Aorta (tissue), 5 donors: ENCODE results near the gene PTPRA. TPM values are rescaled to one million over a fixed set of nuclear protein-coding genes. Genes with fewer than 3 reads are reported as not detected.
"Not testable (repeated sequence)": the region's sequence is repeated elsewhere in the genome, so short reads cannot be mapped to it uniquely, and the experiment has no call there.

Experiments
- ATAC-seq: fragments of 200-7000 bp; cut with Tn5 transposase; one replicate; pipeline ENCODE4 v1.9.1; 2022; ENCODE audit warnings: moderate library complexity; ENCODE audit not compliant: low FRiP score
- DNase-seq, 2 donors: peaks; one replicate each; pipeline ENCODE4 v3.0.0-alpha.2; 2020
- H3K27ac ChIP-seq, 2 donors: one replicate each; pipeline ENCODE4 v1.5.1; 2013; ENCODE audit warnings: low read length in 2 of 2, mild to moderate bottlenecking in 2 of 2, moderate library complexity in 2 of 2, control low read depth in 1 of 2, inconsistent platforms in 1 of 2, low read depth in 1 of 2
- H3K27me3 ChIP-seq, 2 donors: one replicate each; pipeline ENCODE4 v1.6.1; 2013; ENCODE audit warnings: control low read depth in 1 of 2, low read length in 1 of 2, mild to moderate bottlenecking in 1 of 2, moderate library complexity in 1 of 2; ENCODE audit not compliant: insufficient read depth in 2 of 2, control insufficient read depth in 1 of 2
- H3K36me3 ChIP-seq, 2 donors: one replicate each; pipeline ENCODE4 v1.6.1; 2013; ENCODE audit warnings: control low read depth in 1 of 2, low read length in 1 of 2, mild to moderate bottlenecking in 1 of 2; ENCODE audit not compliant: insufficient read depth in 2 of 2, control insufficient read depth in 1 of 2
- H3K4me1 ChIP-seq, 2 donors: one replicate each; pipeline ENCODE4 v1.6.1; 2013; ENCODE audit warnings: low read length in 2 of 2, control low read depth in 1 of 2, mild to moderate bottlenecking in 1 of 2, moderate library complexity in 1 of 2; ENCODE audit not compliant: insufficient read depth in 2 of 2, control insufficient read depth in 1 of 2
- H3K4me3 ChIP-seq, 2 donors: one replicate each; pipeline ENCODE4 v1.5.1; 2013; ENCODE audit warnings: low read length in 2 of 2, control low read depth in 1 of 2, mild to moderate bottlenecking in 1 of 2
- H3K9me3 ChIP-seq: one replicate; pipeline ENCODE4 v1.6.1; 2013; ENCODE audit warnings: mild to moderate bottlenecking, low read length; ENCODE audit not compliant: control insufficient read depth
- WGBS, 2 donors: extraction: QIAGEN DNeasy Blood & Tissue Kit; methylation state at CpG; one replicate each; pipeline ENCODE4 v1.1.7; 2013; 5-methylcytosine and 5-hydroxymethylcytosine counted together
- intact Hi-C, 2 donors: fragments of 100-400 bp; cut with DNase I; formaldehyde crosslinking; loops; one replicate each; pipeline versions ENCODE4 v1.14.2 to v1.15.0; 2022
- polyA plus RNA-seq, 2 donors: library from polyadenylated mRNA; stranded (reverse); fragments of 200-250 nt; gene quantifications; one replicate each; pipeline ENCODE4 v1.2.3, GENCODE V29; 2013
- total RNA-seq, 2 donors: library from RNA; stranded (reverse); fragmentation: NEBNext Ultra II Directional; extraction: Animal tissue kit (Norgen Biotek cat#: 25700); gene quantifications; one replicate each; pipeline ENCODE4 v1.2.1, GENCODE V29; 2021
- donor health status: healthy with polysubstance abuse.
- donor health status: Bipolar disorder and iron deficiency.
- donor health status: DM: no; HTN: no; CAD: no.
- donor health status: DM: no; HTN: no; CAD: no.
- donor health status: DM: yes; HTN: yes; CAD: no.

The PTPRA gene
- total and polyA plus RNA-seq, 4 donors, result 15.9 to 69.7 (median 49.4) TPM

GRCh38 chr20:3068075-3068474 lies 194.8 kb downstream of the PTPRA start:
- WGBS, 2 donors, result 69 to 75% methylated on average over 8 of the region's 8 CpGs
- DNase-seq (peak in 1 of 2 donors; percentile 44), ATAC-seq (no peak)
- H3K36me3 ChIP-seq, result no peaks in the 10 kb centered on the region
- no peak overlapping the region for H3K27ac ChIP-seq
- H3K4me1 ChIP-seq, result no peaks in the 10 kb centered on the region
- H3K27me3 ChIP-seq, result no peaks in the 10 kb centered on the region
- H3K9me3 ChIP-seq, result no peaks in the 10 kb centered on the region
- H3K4me3 ChIP-seq, result no peak overlapping the region
- intact Hi-C loops, result no loop called here

- no peak overlapping the region for H3K27ac ChIP-seq
- no peaks in the 10 kb centered on the region for H3K27me3 ChIP-seq
- H3K36me3 ChIP-seq, result no peaks in the 10 kb centered on the region
- H3K4me3 ChIP-seq, result no peak overlapping the region
- no peaks in the 10 kb centered on the region for H3K9me3 ChIP-seq
- DNase-seq, result peak in 1 of 2 donors; percentile 63
- ATAC-seq, result no peak
- WGBS, 2 donors, result 90 to 91% methylated on average over 8 of the region's 8 CpGs
- intact Hi-C loops, result no loop called here
- H3K4me1 ChIP-seq, result no peaks in the 10 kb centered on the region
These were observed 196.0 kb downstream of the PTPRA start for GRCh38 chr20:3068986-3069900.

GRCh38 chr20:3070725-3071124 lies 197.4 kb downstream of the PTPRA start:
- Histone ChIP-seq H3K27me3 (no peaks in the 10 kb centered on the region), H3K27ac (no peak overlapping the region), H3K9me3 (no peaks in the 10 kb centered on the region), H3K4me3 (no peak overlapping the region), H3K4me1 (no peaks in the 10 kb centered on the region), H3K36me3 (no peaks in the 10 kb centered on the region)
- peak in 1 of 2 donors; percentile 9 for DNase-seq
- ATAC-seq, result no peak
- intact Hi-C loops, result no loop called here
- WGBS, 2 donors, result 93 to 95% methylated on average over 4 of the region's 4 CpGs

- DNase-seq, result no peak
- H3K9me3 ChIP-seq, result no peaks in the 10 kb centered on the region
- no peaks in the 10 kb centered on the region for H3K36me3 ChIP-seq
- 81 to 84% methylated on average over 15 to 16 of the region's 16 CpGs for WGBS, 2 donors
- no peak overlapping the region for H3K27ac ChIP-seq
- H3K27me3 ChIP-seq, result no peaks in the 10 kb centered on the region
- ATAC-seq, result peak; percentile 15
- intact Hi-C loops, result no loop called here
- no peak overlapping the region for H3K4me3 ChIP-seq
- H3K4me1 ChIP-seq, result no peaks in the 10 kb centered on the region
These were observed 198.0 kb downstream of the PTPRA start for GRCh38 chr20:3071266-3071609.

GRCh38 chr20:3071610-3072529 lies 198.6 kb downstream of the PTPRA start, which contains the start of gene OXT:
Gene OXT, plus strand, starts transcription at chr20:3071620. Its CDS starts 36 bp downstream, at chr20:3071656.
- Histone ChIP-seq H3K36me3 (no peaks in the 10 kb centered on the region), H3K4me3 (no peak within 1 kb of the TSS), H3K9me3 (no peaks in the 10 kb centered on the region), H3K4me1 (no peaks in the 10 kb centered on the region), H3K27ac (no peak within 1 kb of the TSS), H3K27me3 (no peaks in the 10 kb centered on the region)
- ATAC-seq, result peak; percentile 45
- DNase-seq, result peak in 1 of 2 donors; percentile 85
- WGBS, 2 donors, result 11% methylated on average over 74 to 95 of the region's 95 CpGs
- intact Hi-C loops, result no loop called here

GRCh38 chr20:3072530-3073250 lies 199.4 kb downstream of the PTPRA start:
- no peak for ATAC-seq
- DNase-seq, result peak in 1 of 2 donors; percentile 63
- no peak overlapping the region for H3K27ac ChIP-seq
- H3K36me3 ChIP-seq, result no peaks in the 10 kb centered on the region
- no peak overlapping the region for H3K4me3 ChIP-seq
- intact Hi-C loops, result no loop called here
- WGBS, 2 donors, result 78 to 79% methylated on average over 22 of the region's 22 CpGs
- H3K4me1 ChIP-seq, result no peaks in the 10 kb centered on the region
- H3K27me3 ChIP-seq, result no peaks in the 10 kb centered on the region
- H3K9me3 ChIP-seq, result no peaks in the 10 kb centered on the region

GRCh38 chr20:3073251-3073643 lies 200.0 kb downstream of the PTPRA start:
- H3K27ac ChIP-seq, ATAC-seq, H3K36me3 ChIP-seq, H3K4me1 ChIP-seq, H3K4me3 ChIP-seq, H3K9me3 ChIP-seq, intact Hi-C loops, H3K27me3 ChIP-seq: not testable (repeated sequence)
- DNase-seq, result peak in 1 of 2 donors; percentile 7
- 95 to 96% methylated on average over 8 of the region's 8 CpGs for WGBS, 2 donors

GRCh38 chr20:3074812-3075211 lies 201.5 kb downstream of the PTPRA start:
- 88 to 94% methylated on average over 6 of the region's 6 CpGs for WGBS, 2 donors
- Histone ChIP-seq H3K36me3 (no peaks in the 10 kb centered on the region), H3K9me3 (no peaks in the 10 kb centered on the region), H3K4me1 (no peaks in the 10 kb centered on the region), H3K27me3 (no peaks in the 10 kb centered on the region), H3K4me3 (no peak overlapping the region), H3K27ac (no peak overlapping the region)
- DNase-seq, result peak in 1 of 2 donors; percentile 44
- no peak for ATAC-seq
- intact Hi-C loops, result no loop called here
